Measurements from ENCODE around the gene COL16A1.

COL16A1 gene

GRCh38 chr1:31643976-31644559 is 59.7 kb downstream of the COL16A1 start:
- TF ChIP-seq CTCF (IDR thresholded peaks at IDR 0.05; ENCODE audit: extremely low read depth, insufficient read depth, missing control alignments): no peak
- in situ Hi-C loops (cut with MboI; ENCODE audit: low pct_unique_long_range_greater_than_20kb, low sequenced_read_pairs, unreplicated experiment): no loop called here
- DNase-seq (ENCODE audit: low spot score): no peak

GRCh38 chr1:31642897-31643296 is 60.9 kb downstream of the COL16A1 start:
- in situ Hi-C loops (cut with MboI; ENCODE audit: low pct_unique_long_range_greater_than_20kb, low sequenced_read_pairs, unreplicated experiment): no loop called here
- no peak for DNase-seq (ENCODE audit: low spot score)
- no peak for TF ChIP-seq CTCF (IDR thresholded peaks at IDR 0.05; ENCODE audit: extremely low read depth, insufficient read depth, missing control alignments)

- TF ChIP-seq CTCF (IDR thresholded peaks at IDR 0.05; ENCODE audit: extremely low read depth, insufficient read depth, missing control alignments): no peak
- no peak for DNase-seq (ENCODE audit: low spot score)
- in situ Hi-C loops (cut with MboI; ENCODE audit: low pct_unique_long_range_greater_than_20kb, low sequenced_read_pairs, unreplicated experiment): no loop called here
Measured at GRCh38 chr1:31642366-31642765, 61.5 kb downstream of the COL16A1 start.

GRCh38 chr1:31640964-31641363 is 62.9 kb downstream of the COL16A1 start:
- no peak for TF ChIP-seq CTCF (IDR thresholded peaks at IDR 0.05; ENCODE audit: extremely low read depth, insufficient read depth, missing control alignments)
- no peak for DNase-seq (ENCODE audit: low spot score)
- in situ Hi-C loops (cut with MboI; ENCODE audit: low pct_unique_long_range_greater_than_20kb, low sequenced_read_pairs, unreplicated experiment): no loop called here

GRCh38 chr1:31640179-31640578 is 63.6 kb downstream of the COL16A1 start:
- TF ChIP-seq CTCF (IDR thresholded peaks at IDR 0.05; ENCODE audit: extremely low read depth, insufficient read depth, missing control alignments): no peak
- in situ Hi-C loops (cut with MboI; ENCODE audit: low pct_unique_long_range_greater_than_20kb, low sequenced_read_pairs, unreplicated experiment): no loop called here

GRCh38 chr1:31639543-31639942 is 64.3 kb downstream of the COL16A1 start:
- in situ Hi-C loops (cut with MboI; ENCODE audit: low pct_unique_long_range_greater_than_20kb, low sequenced_read_pairs, unreplicated experiment): no loop called here
- no peak for TF ChIP-seq CTCF (IDR thresholded peaks at IDR 0.05; ENCODE audit: extremely low read depth, insufficient read depth, missing control alignments)
- DNase-seq (ENCODE audit: low spot score): no peak

More at GRCh38 chr1:31640179-31640578, 63.6 kb downstream of the COL16A1 start:
- DNase-seq (ENCODE audit: low spot score): no peak

Measured in GM13977 (cell line).